H1 (cell line): ENCODE measurements around the gene RPS4Y2. TPM values are rescaled to one million over a fixed set of nuclear protein-coding genes. Genes with fewer than 3 reads are reported as not detected.

ENCODE experiments used
- CTCF ChIA-PET: fragments of 300-600 bp; sonication (Branson Sonifier 250); formaldehyde crosslinking; loops from one replicate; lab custom pipeline; 2021; ENCODE audit not compliant: partially characterized antibody; lab: Charles Lee
- POLR2A ChIA-PET: fragments of 300-600 bp; sonication (Branson Sonifier 250); formaldehyde crosslinking; loops from one replicate; lab custom pipeline; 2021; ENCODE audit warnings: inconsistent platforms; ENCODE audit not compliant: partially characterized antibody; lab: Charles Lee
- DNase-seq, 2 experiments: peaks; one replicate each; pipeline versions ENCODE4 v3.0.0 to v3.0.0-alpha.2; 2010 to 2022; ENCODE audit warnings: low spot score in 2 of 2, low read depth in 1 of 2, mixed read lengths in 1 of 2
- FAIRE-seq: peaks from 2 replicates; lab custom pipeline; 2011; peaks lifted over from hg19 to GRCh38; lab: Jason Lieb, UNC
- H2AFZ ChIP-seq: 2 replicates; pipeline ENCODE4 v1.8.1; 2012; ENCODE audit warnings: low read length, inconsistent platforms
- H2AK5ac ChIP-seq: 2 replicates; pipeline ENCODE4 v1.6.1; 2013; ENCODE audit warnings: low read depth, low read length
- H2BK120ac ChIP-seq: replicated peaks from 2 replicates; pipeline ENCODE3; 2013; ENCODE audit warnings: low read depth, low read length, inconsistent platforms
- H2BK12ac ChIP-seq: 2 replicates; pipeline ENCODE4 v1.6.1; 2013; ENCODE audit warnings: low read depth, low read length
- H2BK15ac ChIP-seq: 2 replicates; pipeline ENCODE4 v1.6.1; 2013; ENCODE audit warnings: low read length
- H2BK20ac ChIP-seq: 2 replicates; pipeline ENCODE4 v1.6.1; 2013; ENCODE audit warnings: low read length
- H2BK5ac ChIP-seq: 2 replicates; pipeline ENCODE4 v1.6.1; 2013; ENCODE audit warnings: low read depth, low read length
- H3K14ac ChIP-seq: 2 replicates; pipeline ENCODE4 v1.6.1; 2013; ENCODE audit warnings: inconsistent platforms; ENCODE audit not compliant: insufficient read length
- H3K18ac ChIP-seq: 2 replicates; pipeline ENCODE4 v1.6.1; 2013; ENCODE audit warnings: low read length; ENCODE audit errors: extremely low read depth
- H3K23ac ChIP-seq: 2 replicates; pipeline ENCODE4 v1.6.1; 2013; ENCODE audit warnings: inconsistent platforms; ENCODE audit not compliant: insufficient read length
- H3K23me2 ChIP-seq: 2 replicates; pipeline ENCODE4 v1.6.1; 2013; ENCODE audit warnings: low read depth, low read length
- H3K27ac ChIP-seq: 2 replicates; pipeline ENCODE4 v1.6.1; 2011; ENCODE audit warnings: low read depth, low read length, inconsistent platforms
- H3K27me3 ChIP-seq, 4 experiments: replicated peaks in 1 of 4; 1 replicate in 1 of 4; 2 replicates in 3 of 4; pipeline versions ENCODE4 v1.6.1 to v1.8.1; 2011 to 2013; ENCODE audit warnings: low read length in 3 of 4, mild to moderate bottlenecking in 3 of 4, inconsistent platforms in 2 of 4, mixed read lengths in 2 of 4, moderate library complexity in 1 of 4; ENCODE audit not compliant: control insufficient read depth in 3 of 4, insufficient read depth in 3 of 4; ENCODE audit errors: extremely low read depth in 1 of 4
- H3K36me3 ChIP-seq, 4 experiments: 2 replicates each; pipeline versions ENCODE4 v1.6.1 to v1.8.1; 2011 to 2013; ENCODE audit warnings: mild to moderate bottlenecking in 4 of 4, low read length in 3 of 4, moderate library complexity in 2 of 4, control low read depth in 1 of 4, inconsistent platforms in 1 of 4; ENCODE audit not compliant: insufficient read depth in 4 of 4, control insufficient read depth in 2 of 4
- H3K4ac ChIP-seq: replicated peaks from 2 replicates; pipeline ENCODE3; 2013; ENCODE audit warnings: low read length, low read depth, mixed read lengths, inconsistent platforms; ENCODE audit not compliant: insufficient read length
- H3K4me1 ChIP-seq, 4 experiments: replicated peaks in 1 of 4; 1 replicate in 1 of 4; 2 replicates in 3 of 4; pipeline versions ENCODE4 v1.6.1 to v1.8.1; 2011 to 2013; ENCODE audit warnings: low read length in 3 of 4, inconsistent platforms in 2 of 4, mixed read lengths in 1 of 4; ENCODE audit not compliant: insufficient read depth in 4 of 4, control insufficient read depth in 3 of 4
- H3K4me2 ChIP-seq, 2 experiments: 2 replicates each; pipeline versions ENCODE4 v1.6.1 to v1.8.1; 2011 to 2013; ENCODE audit warnings: low read depth in 2 of 2, low read length in 2 of 2, control low read depth in 1 of 2, inconsistent platforms in 1 of 2, mild to moderate bottlenecking in 1 of 2; ENCODE audit not compliant: insufficient read depth in 1 of 2
- H3K4me3 ChIP-seq, 4 experiments: fragments of 200-600, 300-600 bp in 1 of 4; sonication (generic), shearing (Covaris generic), sonication (Bioruptor Twin) in 1 of 4; 2 replicates each; pipeline versions ENCODE4 v1.5.1 to v1.8.1; 2011 to 2016; ENCODE audit warnings: low read length in 4 of 4, low read depth in 3 of 4, control low read depth in 2 of 4, inconsistent platforms in 2 of 4, mild to moderate bottlenecking in 2 of 4, mixed read lengths in 1 of 4, moderate library complexity in 1 of 4; ENCODE audit not compliant: insufficient read depth in 2 of 4; ENCODE audit errors: extremely low read depth in 1 of 4
- H3K56ac ChIP-seq: replicated peaks from 2 replicates; pipeline ENCODE3; 2013; ENCODE audit warnings: low read depth, mild to moderate bottlenecking, mixed read lengths, low read length, inconsistent platforms; ENCODE audit not compliant: insufficient read length
- H3K79me1 ChIP-seq: 2 replicates; pipeline ENCODE4 v1.6.1; 2013; ENCODE audit warnings: low read depth, low read length, control low read depth
- H3K79me2 ChIP-seq, 2 experiments: 2 replicates each; pipeline versions ENCODE4 v1.6.1 to v1.8.1; 2012 to 2013; ENCODE audit warnings: low read length in 2 of 2, mild to moderate bottlenecking in 2 of 2, inconsistent platforms in 1 of 2; ENCODE audit not compliant: insufficient read depth in 2 of 2, control insufficient read depth in 1 of 2
- H3K9ac ChIP-seq, 4 experiments: replicated peaks in 1 of 4; 1 replicate in 1 of 4; 2 replicates in 3 of 4; pipeline versions ENCODE4 v1.6.1 to v1.8.1; 2011 to 2013; ENCODE audit warnings: low read depth in 3 of 4, low read length in 3 of 4, control low read depth in 2 of 4, mild to moderate bottlenecking in 2 of 4, moderate library complexity in 2 of 4, inconsistent platforms in 1 of 4; ENCODE audit errors: extremely low read depth in 1 of 4
- H3K9me3 ChIP-seq, 2 experiments: 2 replicates each; pipeline versions ENCODE4 v1.6.1 to v1.8.1; 2012 to 2013; ENCODE audit warnings: mild to moderate bottlenecking in 2 of 2, moderate library complexity in 2 of 2, control low read depth in 1 of 2, inconsistent platforms in 1 of 2, low read depth in 1 of 2, low read length in 1 of 2, mixed read lengths in 1 of 2; ENCODE audit not compliant: insufficient read depth in 2 of 2
- H4K20me1 ChIP-seq, 2 experiments: replicated peaks in 1 of 2; 2 replicates each; pipeline versions ENCODE3 to v1.8.1; 2011 to 2013; ENCODE audit warnings: inconsistent platforms in 2 of 2, low read length in 2 of 2, mild to moderate bottlenecking in 1 of 2; ENCODE audit not compliant: insufficient read depth in 2 of 2, control insufficient read depth in 1 of 2
- H4K5ac ChIP-seq: 2 replicates; pipeline ENCODE4 v1.6.1; 2013; ENCODE audit warnings: low read length, low read depth, mixed read lengths, inconsistent platforms; ENCODE audit not compliant: insufficient read length
- H4K8ac ChIP-seq: 2 replicates; pipeline ENCODE4 v1.8.0; 2013; ENCODE audit warnings: mild to moderate bottlenecking, moderate library complexity, low read length, inconsistent platforms; ENCODE audit not compliant: insufficient read depth; ENCODE audit errors: extremely low read depth
- H4K91ac ChIP-seq: replicated peaks from 2 replicates; pipeline ENCODE3; 2013; ENCODE audit warnings: low read length, mixed read lengths, inconsistent platforms; ENCODE audit not compliant: insufficient read length
- CBX8 ChIP-seq: fragments of 300-800, 300-1000 bp; sonication (generic); IDR thresholded peaks from 2 replicates; pipeline ENCODE4 v1.7.1; 2016; ENCODE audit warnings: low read depth, low read length, borderline replicate concordance
- CREB1 ChIP-seq: IDR thresholded peaks from 2 replicates; pipeline ENCODE4 v1.6.1; 2012; ENCODE audit warnings: inconsistent platforms
- CTCF ChIP-seq, 3 experiments: IDR thresholded peaks; 1 replicate in 2 of 3; 2 replicates in 1 of 3; pipeline versions ENCODE4 v1.5.1 to v1.6.1; 2011; ENCODE audit warnings: low read length in 3 of 3, mild to moderate bottlenecking in 3 of 3, inconsistent platforms in 2 of 3, low read depth in 1 of 3, moderate library complexity in 1 of 3; ENCODE audit not compliant: insufficient read depth in 1 of 3; ENCODE audit errors: control extremely low read depth in 1 of 3
- E2F6 ChIP-seq: IDR thresholded peaks from 2 replicates; pipeline ENCODE4 v1.6.1; 2012; ENCODE audit warnings: inconsistent platforms
- EP300 ChIP-seq, 2 experiments: IDR thresholded peaks; 1 replicate in 1 of 2; 2 replicates in 1 of 2; pipeline ENCODE4 v1.6.1; 2011 to 2012; ENCODE audit warnings: low read depth in 2 of 2, low read length in 2 of 2, mild to moderate bottlenecking in 2 of 2, borderline replicate concordance in 1 of 2, inconsistent platforms in 1 of 2, moderate library complexity in 1 of 2
- EZH2 ChIP-seq: fragments of 200-600 bp; sonication (generic); IDR thresholded peaks from 2 replicates; pipeline ENCODE4 v1.7.1; 2012; ENCODE audit warnings: low read depth, mild to moderate bottlenecking, moderate library complexity, low read length, inconsistent platforms; ENCODE audit not compliant: severe bottlenecking
- RAD21 ChIP-seq, 2 experiments: IDR thresholded peaks in 1 of 2; conservative IDR thresholded peaks in 1 of 2; 2 replicates each; pipeline ENCODE4 v1.6.1; 2011; ENCODE audit warnings: low read depth in 2 of 2, low read length in 2 of 2, improper control_type of control experiment in 1 of 2, inconsistent platforms in 1 of 2, mild to moderate bottlenecking in 1 of 2, moderate library complexity in 1 of 2
- RFX5 ChIP-seq: IDR thresholded peaks from 2 replicates; pipeline ENCODE4 v1.6.1; 2011; ENCODE audit warnings: low read depth, low read length, improper control_type of control experiment, borderline replicate concordance
- SP1 ChIP-seq: IDR thresholded peaks from 2 replicates; pipeline ENCODE4 v1.6.1; 2011; ENCODE audit warnings: low read depth, low read length
- SRF ChIP-seq: IDR thresholded peaks from 2 replicates; pipeline ENCODE4 v1.6.1; 2011; ENCODE audit warnings: mild to moderate bottlenecking, low read depth, low read length, moderate library complexity
- WGBS, 2 experiments: shearing (Covaris generic) in 1 of 2; methylation state at CpG; one replicate each; pipeline versions ENCODE4 v1.1.6 to v1.1.7; 2013 to 2015; ENCODE audit warnings: low lambda C conversion rate in 2 of 2, mixed read lengths in 2 of 2, inconsistent platforms in 1 of 2, low coverage in 1 of 2, missing lambda C conversion rate in 1 of 2; ENCODE audit not compliant: insufficient replicate concordance in 2 of 2, insufficient coverage in 1 of 2, insufficient read length in 1 of 2; ENCODE audit errors: extremely low coverage in 1 of 2, missing lambda C conversion rate in 1 of 2; 5-methylcytosine and 5-hydroxymethylcytosine counted together
- polyA plus RNA-seq, 7 experiments: library from polyadenylated mRNA; depleted of rRNA in 3 of 7; stranded (reverse) in 5 of 7; unstranded in 2 of 7; fragments of >200 nt in 5 of 7; fragments of 200-250 nt in 2 of 7; gene quantifications; 1 replicate in 5 of 7; 2 replicates in 1 of 7; 4 replicates in 1 of 7; pipeline versions ENCODE4 v1.2.1 to v1.2.3, GENCODE V29; 2011 to 2013; ENCODE audit warnings: missing spikeins in 2 of 7, mixed read lengths in 2 of 7
- total RNA-seq: library from RNA; stranded (reverse); fragmentation: NEBNext Ultra II Directional; extraction: Animal tissue kit (Norgen Biotek cat#: 25700); gene quantifications from 2 replicates; pipeline ENCODE4 v1.2.1, GENCODE V29; 2021

Gene RPS4Y2
- total and polyA plus RNA-seq, 2 of the 8 experiments (the other 6 are each of a cell fraction or from before 2014, with no cell fraction given), result not detected

GRCh38 chrY:20784965-20785364 is 29.1 kb downstream of the RPS4Y2 start:
- WGBS, 2 experiments, result no CpG with 5 or more reads among the region's 1 CpG
- H3K9me3 ChIP-seq, result peaks cover 14 to 40% of the 10 kb centered on the region in 2 experiments; a peak in 3 of 4 replicates
- TF ChIP-seq E2F6 (no peak), EP300 (IDR thresholded peaks at IDR 0.05; ENCODE audit: borderline replicate concordance in 1 of 2, low read depth in 2 of 2, low read length in 2 of 2) (no peak), SRF (no peak), CREB1 (no peak), RFX5 (no peak), RAD21 (IDR thresholded peaks at IDR 0.05 in 1 of 2, conservative IDR thresholded peaks at IDR 0.05 in 1 of 2; ENCODE audit: low read depth in 2 of 2, low read length in 2 of 2) (no peak), EZH2 (no peak), SP1 (no peak), CTCF (IDR thresholded peaks at IDR 0.05; ENCODE audit: control extremely low read depth in 1 of 3, insufficient read depth in 1 of 3, low read depth in 1 of 3, low read length in 3 of 3) (no peak), CBX8 (no peak)

More at GRCh38 chrY:20784965-20785364, 29.1 kb downstream of the RPS4Y2 start:
- Histone ChIP-seq H2AFZ (no peak overlapping the region), H3K9ac (no peak overlapping the region), H3K4ac (no peak overlapping the region), H4K91ac (no peak overlapping the region), H3K4me1 (no peaks in the 10 kb centered on the region), H2BK20ac (no peak overlapping the region), H3K27ac (no peak overlapping the region), H3K18ac (no peak overlapping the region), H3K27me3 (no peaks in the 10 kb centered on the region), H4K5ac (no peak overlapping the region), H2BK12ac (no peak overlapping the region), H3K79me1 (no peaks in the 10 kb centered on the region), H2AK5ac (no peak overlapping the region), H2BK120ac (no peak overlapping the region), H3K23ac (no peak overlapping the region), H2BK15ac (no peak overlapping the region), H3K4me2 (no peak overlapping the region), H4K8ac (no peak overlapping the region), H4K20me1 (no peaks in the 10 kb centered on the region), H3K4me3 (no peak overlapping the region), H3K36me3 (no peaks in the 10 kb centered on the region; a peak in 1 of 8 replicates), H3K56ac (no peak overlapping the region), H3K79me2 (no peaks in the 10 kb centered on the region), H2BK5ac (no peak overlapping the region), H3K14ac (no peak overlapping the region), H3K23me2 (no peaks in the 10 kb centered on the region; the same call in 1 of the 2 replicates)
- ChIA-PET POLR2A (no interaction called here), CTCF (no interaction called here)
- DNase-seq (no peak), FAIRE-seq (no peak)
